LNCAP (cell line): ENCODE results near the gene APOC1.

Source experiments
- TF ChIP-seq, protein P1 (sequence below): fragments of 450-650 bp; IDR thresholded peaks from 2 replicates; pipeline ENCODE4 v1.5.1; 2017; ENCODE audit warnings: mild to moderate bottlenecking

APOC1 gene

GRCh38 chr19:44884566-44884965 lies 29.8 kb upstream of the APOC1 start:
- TF ChIP-seq, protein P1, sequence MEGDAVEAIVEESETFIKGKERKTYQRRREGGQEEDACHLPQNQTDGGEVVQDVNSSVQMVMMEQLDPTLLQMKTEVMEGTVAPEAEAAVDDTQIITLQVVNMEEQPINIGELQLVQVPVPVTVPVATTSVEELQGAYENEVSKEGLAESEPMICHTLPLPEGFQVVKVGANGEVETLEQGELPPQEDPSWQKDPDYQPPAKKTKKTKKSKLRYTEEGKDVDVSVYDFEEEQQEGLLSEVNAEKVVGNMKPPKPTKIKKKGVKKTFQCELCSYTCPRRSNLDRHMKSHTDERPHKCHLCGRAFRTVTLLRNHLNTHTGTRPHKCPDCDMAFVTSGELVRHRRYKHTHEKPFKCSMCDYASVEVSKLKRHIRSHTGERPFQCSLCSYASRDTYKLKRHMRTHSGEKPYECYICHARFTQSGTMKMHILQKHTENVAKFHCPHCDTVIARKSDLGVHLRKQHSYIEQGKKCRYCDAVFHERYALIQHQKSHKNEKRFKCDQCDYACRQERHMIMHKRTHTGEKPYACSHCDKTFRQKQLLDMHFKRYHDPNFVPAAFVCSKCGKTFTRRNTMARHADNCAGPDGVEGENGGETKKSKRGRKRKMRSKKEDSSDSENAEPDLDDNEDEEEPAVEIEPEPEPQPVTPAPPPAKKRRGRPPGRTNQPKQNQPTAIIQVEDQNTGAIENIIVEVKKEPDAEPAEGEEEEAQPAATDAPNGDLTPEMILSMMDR, result no peak

- TF ChIP-seq, protein P1, result no peak
Observed at GRCh38 chr19:44886141-44886540, 28.3 kb upstream of the APOC1 start.

- TF ChIP-seq, protein P1, result no peak
Observed at GRCh38 chr19:44887648-44888047, 26.8 kb upstream of the APOC1 start.

- TF ChIP-seq, protein P1, result no peak
Observed at GRCh38 chr19:44889830-44890365, 24.5 kb upstream of the APOC1 start.

GRCh38 chr19:44890366-44891015 lies 23.9 kb upstream of the APOC1 start:
- TF ChIP-seq, protein P1, result no peak

DNA sequence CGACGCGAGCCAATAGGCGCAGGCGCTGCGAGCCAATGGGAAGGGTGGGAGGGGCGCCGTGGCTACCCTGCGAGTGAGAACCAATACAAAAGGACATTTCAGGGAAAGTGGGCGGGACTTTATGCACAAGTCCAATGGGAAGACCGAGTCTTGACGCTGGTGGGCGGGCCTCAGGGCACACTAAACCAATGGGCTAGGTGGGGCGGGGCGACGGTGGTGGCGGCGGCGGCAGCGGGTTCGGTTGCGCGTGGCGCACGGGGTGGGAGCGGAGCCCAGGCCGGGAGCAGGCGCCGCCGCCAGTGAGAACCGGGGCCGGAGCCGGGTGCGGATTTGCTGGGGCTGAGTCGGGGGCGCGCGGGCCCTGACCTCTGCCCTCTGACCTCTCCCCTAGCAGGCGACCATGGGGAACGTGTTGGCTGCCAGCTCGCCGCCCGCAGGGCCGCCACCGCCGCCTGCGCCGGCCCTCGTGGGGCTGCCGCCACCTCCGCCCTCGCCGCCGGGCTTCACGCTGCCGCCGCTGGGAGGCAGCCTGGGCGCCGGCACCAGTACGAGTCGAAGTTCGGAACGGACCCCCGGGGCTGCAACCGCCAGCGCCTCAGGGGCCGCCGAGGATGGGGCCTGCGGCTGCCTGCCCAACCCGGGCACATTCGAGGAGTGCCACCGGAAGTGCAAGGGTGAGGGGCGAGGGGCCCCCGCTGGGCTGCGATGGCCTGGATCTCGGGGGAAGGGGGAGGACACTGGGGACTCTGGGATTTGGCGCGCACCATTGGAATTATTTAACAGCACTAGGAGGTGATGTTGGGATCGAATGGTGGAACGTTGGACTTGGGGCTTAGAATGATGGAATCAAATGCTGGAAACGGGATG lies 23.2 kb upstream of the APOC1 start, which contains the start of gene TOMM40:
TSS of gene TOMM40 (plus strand) at position 239 of the 867 bp plus-strand sequence. CDS start at position 401, 162 bp downstream.
- TF ChIP-seq, protein P1, result no peak

DNA sequence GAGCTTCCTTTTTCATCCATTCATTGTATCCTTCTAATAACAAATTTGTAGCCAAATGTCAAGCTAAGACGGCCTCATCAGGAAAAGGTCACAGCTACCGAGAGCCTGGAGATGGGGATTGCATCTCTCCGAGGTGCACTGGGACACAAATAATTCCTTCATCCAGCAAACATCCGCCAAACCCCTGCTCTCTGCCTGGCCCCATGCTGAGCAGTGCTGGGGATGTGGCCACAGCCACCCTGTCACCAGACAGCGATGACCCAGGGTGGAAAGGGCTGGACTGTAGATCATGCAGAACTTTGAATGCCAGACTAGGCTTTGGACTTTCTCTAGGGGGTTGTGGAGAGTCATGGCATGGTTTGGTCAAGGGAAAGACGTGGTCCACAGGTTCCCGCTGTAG lies 21.5 kb upstream of the APOC1 start:
- TF ChIP-seq, protein P1, result no peak
